Activated T-helper 17 cell treated with anti-CD3 and anti-CD28 coated beads, Interleukin-2, amount 50 U/mL, for 72 hours (primary cell): Measurements from ENCODE around the gene RRAS. TPM values are rescaled to one million over a fixed set of nuclear protein-coding genes. Genes with fewer than 3 reads are reported as not detected.

ENCODE experiments used
- ATAC-seq: fragments of 150-1000 bp; cut with Tn5 transposase; replicated peaks from 2 replicates; pipeline ENCODE4 v1.10.0; 2021; ENCODE audit warnings: mild to moderate bottlenecking, moderate library complexity
- H3K27ac Mint-ChIP-seq: one replicate; pipeline ENCODE4 v1.8.0; 2022; ENCODE audit warnings: mixed read lengths
- H3K27me3 Mint-ChIP-seq: one replicate; pipeline ENCODE4 v1.8.0; 2022; ENCODE audit warnings: mixed read lengths
- H3K36me3 Mint-ChIP-seq: one replicate; pipeline ENCODE4 v1.8.0; 2022; ENCODE audit warnings: low read depth, mild to moderate bottlenecking, mixed read lengths
- H3K4me1 Mint-ChIP-seq: one replicate; pipeline ENCODE4 v1.8.0; 2022; ENCODE audit warnings: mixed read lengths
- H3K4me3 Mint-ChIP-seq: one replicate; pipeline ENCODE4 v1.8.0; 2022; ENCODE audit warnings: mild to moderate bottlenecking, mixed read lengths
- H3K9me3 Mint-ChIP-seq: one replicate; pipeline ENCODE4 v1.8.0; 2022; ENCODE audit warnings: mixed read lengths
- total RNA-seq, 2 donors: library from RNA; stranded (reverse); gene quantifications; one replicate each; pipeline ENCODE4 v1.2.3, GENCODE V29; 2022

Gene RRAS
- total RNA-seq, 2 donors from 2014 or later = 7.6 to 14.3 TPM

DNA sequence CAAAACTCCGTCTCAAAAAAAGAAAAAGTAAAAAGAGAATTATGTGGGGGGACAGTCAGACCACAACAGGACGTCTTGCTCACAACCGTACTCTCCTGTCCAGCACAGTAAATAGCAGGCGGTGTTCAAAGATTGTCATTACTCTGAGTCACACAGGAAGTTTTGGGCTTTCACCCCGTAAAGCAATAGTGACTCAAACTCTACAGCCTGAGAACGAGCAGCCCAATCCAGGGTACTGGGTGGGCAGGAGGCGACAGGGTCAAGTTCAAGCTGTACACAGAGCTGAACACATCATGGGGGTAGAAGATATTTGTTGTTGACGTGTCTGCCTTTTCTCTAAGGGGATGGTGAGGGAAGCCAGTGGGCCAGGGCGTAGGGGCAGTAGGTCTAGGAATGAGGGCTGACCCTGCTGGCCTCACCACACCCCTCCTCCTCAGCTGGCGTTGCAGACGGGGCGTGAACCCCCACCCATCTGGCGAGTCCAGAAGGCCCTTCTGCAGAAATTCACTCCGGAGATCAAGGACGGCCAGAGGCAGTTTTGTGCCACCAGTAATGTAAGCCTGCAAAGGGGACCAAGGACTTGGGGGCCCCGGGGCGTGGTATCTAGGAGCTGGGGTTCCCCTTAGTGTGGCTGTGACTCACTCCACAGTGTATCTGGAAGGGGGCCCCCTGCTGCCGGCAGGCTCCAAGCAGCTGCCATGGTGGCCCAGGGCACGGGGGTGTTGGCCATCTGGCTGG, 25.7 kb downstream of the RRAS start:
- Mint-ChIP-seq H3K4me1 (peaks cover 13% of the 10 kb centered on the region), H3K27ac (peak overlapping the region; percentile 89), H3K9me3 (no peaks in the 10 kb centered on the region), H3K36me3 (peaks cover 72% of the 10 kb centered on the region), H3K27me3 (no peaks in the 10 kb centered on the region), H3K4me3 (peak overlapping the region; percentile 59)
- peak; percentile 97 for ATAC-seq

DNA sequence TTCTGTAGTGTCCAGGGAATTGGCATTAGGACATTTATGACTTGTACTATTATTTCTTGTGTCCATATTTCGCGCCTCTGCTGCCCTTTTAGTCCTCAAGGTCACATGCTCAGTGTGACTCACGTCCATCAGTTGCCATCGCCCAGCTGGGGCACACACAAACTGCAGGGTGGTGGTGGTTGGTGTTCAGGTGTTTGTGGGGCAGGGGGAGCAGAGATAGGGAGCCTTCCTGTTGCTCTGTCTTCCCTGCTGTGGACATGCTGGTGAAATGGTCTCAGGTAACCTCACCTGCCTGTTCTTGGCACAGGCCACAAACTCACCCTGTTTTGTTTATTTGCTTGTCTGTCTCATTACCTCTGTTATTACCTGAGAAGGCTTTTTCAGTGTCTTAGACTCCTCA, 26.6 kb downstream of the RRAS start:
- no peak for ATAC-seq
- Mint-ChIP-seq H3K27me3 (no peaks in the 10 kb centered on the region), H3K4me1 (peaks cover 13% of the 10 kb centered on the region), H3K9me3 (no peaks in the 10 kb centered on the region), H3K27ac (peak overlapping the region; percentile 89), H3K36me3 (peaks cover 73% of the 10 kb centered on the region), H3K4me3 (peak overlapping the region; percentile 59)

DNA sequence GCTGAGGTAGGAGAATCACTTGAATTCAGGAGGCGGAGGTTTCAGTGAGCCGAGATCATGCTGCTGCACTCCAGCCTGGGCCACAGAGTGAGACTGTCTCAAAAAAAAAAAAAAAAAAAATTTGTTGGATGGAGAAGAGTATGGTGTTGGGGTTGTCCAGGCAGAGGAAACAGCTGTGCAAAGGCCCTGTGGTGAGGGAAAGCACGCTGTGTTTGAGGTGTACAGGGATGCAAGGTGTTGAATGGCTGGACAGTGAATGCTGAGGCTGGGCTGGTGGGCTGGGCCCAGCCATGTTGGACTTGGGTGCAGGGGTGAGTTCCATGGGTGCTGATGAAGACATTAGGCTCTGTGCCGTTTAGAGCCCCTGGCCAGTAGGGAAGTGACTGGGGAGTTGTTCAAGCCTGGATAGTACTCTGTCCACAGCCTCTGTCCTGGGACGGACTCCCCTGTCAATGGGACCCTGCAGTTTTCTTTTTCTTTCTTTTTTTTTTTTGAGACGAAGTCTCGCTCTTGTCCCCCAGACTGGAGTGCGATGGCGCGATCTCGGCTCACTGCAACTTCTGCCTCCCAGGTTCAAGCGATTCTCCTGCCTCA, 30.3 kb downstream of the RRAS start:
- H3K36me3 Mint-ChIP-seq = peaks cover 57% of the 10 kb centered on the region
- H3K27ac Mint-ChIP-seq = no peak overlapping the region
- H3K4me3 Mint-ChIP-seq = no peak overlapping the region
- H3K27me3 Mint-ChIP-seq = no peaks in the 10 kb centered on the region
- no peaks in the 10 kb centered on the region for H3K9me3 Mint-ChIP-seq
- ATAC-seq = no peak
- H3K4me1 Mint-ChIP-seq = peaks cover 11% of the 10 kb centered on the region

DNA sequence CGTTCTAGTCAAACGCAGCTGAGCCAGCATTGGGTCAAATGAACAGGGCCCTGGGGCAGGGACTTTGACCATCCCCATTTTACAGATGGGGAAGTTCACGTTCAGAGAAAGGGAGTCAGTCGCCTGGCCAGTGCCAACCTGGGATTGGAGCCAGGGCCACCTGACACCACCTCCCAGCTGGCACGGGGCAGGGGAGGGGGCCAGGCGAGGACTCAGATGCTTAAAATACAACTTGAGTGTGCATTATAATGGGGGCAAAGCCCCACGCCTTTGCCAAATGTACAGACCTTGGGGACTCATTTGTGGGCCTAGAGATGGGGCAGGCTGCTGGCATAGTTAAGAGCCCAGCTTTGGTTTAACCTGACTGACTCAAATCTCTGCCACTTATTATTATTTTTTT, 34.3 kb downstream of the RRAS start:
- no peak overlapping the region for H3K4me3 Mint-ChIP-seq
- H3K4me1 Mint-ChIP-seq = no peaks in the 10 kb centered on the region
- H3K27me3 Mint-ChIP-seq = no peaks in the 10 kb centered on the region
- no peak for ATAC-seq
- no peak overlapping the region for H3K27ac Mint-ChIP-seq
- H3K36me3 Mint-ChIP-seq = peaks cover 71% of the 10 kb centered on the region
- H3K9me3 Mint-ChIP-seq = no peaks in the 10 kb centered on the region

DNA sequence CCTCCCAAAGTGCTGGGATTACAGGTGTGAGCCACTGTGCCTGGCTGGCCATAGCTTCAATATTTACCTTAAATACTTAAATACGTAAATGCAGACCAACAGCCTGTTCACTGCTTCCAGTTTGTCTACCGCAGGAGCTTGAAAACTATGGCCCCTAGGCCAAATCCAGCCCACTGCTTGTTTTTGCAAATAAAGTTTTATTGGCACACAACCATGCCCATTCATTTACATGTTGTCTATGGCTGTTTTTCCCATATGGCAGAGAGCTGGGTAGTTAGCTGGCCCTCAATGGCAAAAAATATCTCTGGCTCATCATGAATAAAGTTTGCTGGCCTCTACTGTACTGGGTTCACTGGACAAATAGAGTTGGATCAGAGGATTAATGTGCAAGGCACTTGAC, 37.1 kb downstream of the RRAS start:
- no peak for ATAC-seq
- Mint-ChIP-seq H3K36me3 (peaks cover 64% of the 10 kb centered on the region), H3K27ac (no peak overlapping the region), H3K4me3 (no peak overlapping the region), H3K4me1 (peaks cover 5% of the 10 kb centered on the region), H3K27me3 (no peaks in the 10 kb centered on the region), H3K9me3 (no peaks in the 10 kb centered on the region)

DNA sequence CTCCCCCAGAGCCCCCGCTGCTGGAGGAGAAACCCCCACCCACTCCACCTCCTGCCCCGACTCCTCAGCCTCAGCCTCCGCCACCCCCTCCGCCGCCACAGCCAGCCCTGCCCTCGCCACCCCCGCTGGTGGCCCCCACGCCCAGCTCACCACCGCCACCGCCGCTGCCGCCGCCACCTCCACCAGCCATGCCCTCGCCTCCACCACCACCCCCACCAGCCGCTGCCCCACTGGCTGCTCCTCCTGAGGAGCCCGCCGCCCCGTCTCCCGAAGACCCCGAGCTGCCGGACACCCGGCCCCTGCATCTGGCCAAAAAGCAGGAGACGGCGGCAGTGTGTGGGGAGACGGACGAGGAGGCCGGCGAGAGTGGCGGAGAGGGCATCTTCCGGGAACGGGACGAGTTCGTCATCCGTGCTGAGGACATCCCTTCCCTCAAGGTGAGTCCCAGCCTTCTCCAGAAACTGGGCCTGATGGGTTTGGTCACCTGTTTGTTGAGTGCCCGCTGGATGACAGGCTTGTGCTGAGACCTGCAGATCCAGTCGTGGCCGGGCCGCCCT, 38.4 kb downstream of the RRAS start:
- H3K27ac Mint-ChIP-seq = no peak overlapping the region
- H3K9me3 Mint-ChIP-seq = no peaks in the 10 kb centered on the region
- H3K4me3 Mint-ChIP-seq = no peak overlapping the region
- peaks cover 53% of the 10 kb centered on the region for H3K36me3 Mint-ChIP-seq
- H3K4me1 Mint-ChIP-seq = peaks cover 5% of the 10 kb centered on the region
- no peaks in the 10 kb centered on the region for H3K27me3 Mint-ChIP-seq
- no peak for ATAC-seq

DNA sequence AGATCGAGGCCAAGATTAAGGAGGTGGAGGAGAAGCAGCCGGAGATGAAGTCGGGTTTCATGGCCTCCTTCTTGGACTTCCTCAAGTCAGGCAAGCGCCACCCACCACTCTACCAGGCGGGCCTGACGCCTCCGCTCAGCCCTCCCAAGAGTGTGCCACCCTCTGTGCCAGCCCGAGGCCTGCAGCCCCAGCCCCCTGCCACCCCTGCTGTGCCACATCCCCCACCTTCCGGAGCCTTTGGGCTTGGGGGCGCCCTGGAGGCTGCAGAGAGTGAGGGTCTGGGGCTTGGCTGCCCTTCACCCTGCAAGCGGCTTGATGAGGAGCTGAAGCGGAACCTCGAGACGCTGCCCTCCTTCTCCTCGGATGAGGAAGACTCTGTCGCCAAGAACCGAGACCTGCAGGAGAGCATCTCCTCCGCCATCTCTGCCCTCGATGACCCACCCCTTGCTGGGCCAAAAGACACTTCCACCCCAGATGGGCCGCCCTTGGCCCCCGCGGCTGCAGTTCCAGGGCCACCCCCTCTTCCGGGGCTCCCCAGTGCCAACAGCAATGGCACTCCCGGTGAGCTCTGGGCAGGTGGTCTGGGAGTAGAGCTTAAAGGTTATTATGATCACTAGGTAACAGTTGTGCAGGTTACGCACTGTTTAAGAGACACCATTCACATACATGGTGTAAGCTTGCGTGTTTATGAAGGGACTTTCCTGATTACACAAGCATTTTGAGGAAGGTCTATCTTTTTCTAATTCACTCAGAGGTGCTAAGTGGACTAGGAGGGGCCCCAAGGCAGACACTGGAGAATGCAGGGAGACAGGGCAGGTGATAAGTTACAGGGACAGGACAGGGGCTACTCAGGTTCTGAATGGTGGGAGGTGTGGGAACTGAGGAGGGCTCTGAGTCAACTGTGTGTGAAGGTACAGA, 40.3 kb downstream of the RRAS start:
- no peaks in the 10 kb centered on the region for H3K9me3 Mint-ChIP-seq
- no peak for ATAC-seq

DNA sequence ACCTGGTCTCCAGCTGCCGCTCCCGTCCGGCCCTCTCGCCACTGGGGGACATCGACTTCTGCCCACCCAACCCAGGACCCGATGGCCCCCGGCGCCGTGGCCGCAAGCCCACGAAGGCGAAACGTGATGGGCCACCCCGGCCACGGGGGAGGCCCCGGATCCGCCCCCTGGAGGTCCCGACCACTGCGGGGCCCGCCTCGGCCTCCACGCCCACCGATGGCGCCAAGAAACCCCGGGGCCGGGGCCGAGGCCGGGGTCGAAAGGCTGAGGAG, 42.3 kb downstream of the RRAS start:
- Mint-ChIP-seq H3K9me3 (no peaks in the 10 kb centered on the region), H3K4me1 (peaks cover 19% of the 10 kb centered on the region), H3K36me3 (peaks cover 57% of the 10 kb centered on the region), H3K4me3 (no peak overlapping the region), H3K27ac (no peak overlapping the region), H3K27me3 (no peaks in the 10 kb centered on the region)
- ATAC-seq = no peak

More for the DNA sequence above, 40.3 kb downstream of the RRAS start:
- H3K4me1 Mint-ChIP-seq = peaks cover 5% of the 10 kb centered on the region
- peaks cover 51% of the 10 kb centered on the region for H3K36me3 Mint-ChIP-seq
- H3K27me3 Mint-ChIP-seq = no peaks in the 10 kb centered on the region
- no peak overlapping the region for H3K4me3 Mint-ChIP-seq
- peak overlapping the region; percentile 84 for H3K27ac Mint-ChIP-seq

DNA sequence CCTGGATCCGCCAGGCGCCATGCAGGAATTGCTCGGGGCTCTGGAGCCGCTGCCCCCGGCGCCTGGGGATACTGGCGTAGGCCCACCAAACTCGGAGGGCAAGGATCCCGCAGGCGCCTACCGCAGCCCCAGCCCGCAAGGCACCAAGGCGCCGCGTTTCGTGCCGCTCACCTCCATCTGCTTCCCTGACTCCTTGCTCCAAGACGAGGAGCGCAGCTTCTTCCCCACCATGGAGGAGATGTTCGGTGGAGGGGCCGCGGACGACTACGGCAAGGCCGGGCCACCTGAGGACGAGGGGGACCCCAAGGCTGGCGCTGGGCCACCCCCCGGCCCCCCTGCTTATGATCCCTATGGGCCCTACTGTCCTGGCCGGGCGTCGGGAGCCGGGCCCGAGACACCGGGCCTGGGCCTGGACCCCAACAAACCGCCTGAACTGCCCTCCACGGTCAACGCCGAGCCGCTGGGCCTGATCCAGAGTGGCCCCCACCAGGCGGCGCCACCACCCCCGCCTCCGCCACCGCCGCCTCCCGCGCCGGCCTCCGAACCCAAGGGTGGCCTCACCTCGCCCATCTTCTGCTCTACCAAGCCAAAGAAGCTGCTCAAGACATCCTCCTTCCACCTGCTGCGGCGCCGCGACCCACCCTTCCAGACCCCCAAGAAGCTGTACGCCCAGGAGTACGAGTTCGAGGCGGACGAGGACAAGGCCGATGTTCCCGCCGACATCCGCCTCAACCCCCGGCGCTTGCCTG, 42.8 kb downstream of the RRAS start:
- Mint-ChIP-seq H3K27ac (no peak overlapping the region), H3K36me3 (peaks cover 56% of the 10 kb centered on the region), H3K4me1 (peaks cover 22% of the 10 kb centered on the region), H3K4me3 (no peak overlapping the region), H3K9me3 (no peaks in the 10 kb centered on the region), H3K27me3 (no peaks in the 10 kb centered on the region)
- no peak for ATAC-seq

DNA sequence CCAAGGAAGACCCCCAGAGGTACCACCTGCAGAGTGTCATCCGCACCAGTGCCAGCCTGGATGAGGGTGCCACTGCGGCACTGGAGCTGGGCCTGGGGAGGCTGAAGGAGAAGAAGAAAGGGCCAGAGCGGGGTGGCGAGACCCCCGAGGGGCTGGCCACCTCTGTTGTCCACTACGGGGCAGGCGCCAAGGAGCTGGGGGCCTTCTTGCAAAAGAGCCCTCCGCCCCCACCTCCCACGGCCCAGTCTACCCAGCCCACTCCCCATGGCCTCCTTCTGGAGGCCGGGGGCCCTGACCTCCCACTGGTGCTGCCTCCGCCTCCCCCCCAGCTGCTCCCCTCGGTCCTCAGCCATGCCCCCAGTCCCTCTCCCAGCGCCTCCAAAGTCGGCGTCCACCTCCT, 43.5 kb downstream of the RRAS start:
- Mint-ChIP-seq H3K27ac (no peak overlapping the region), H3K4me3 (no peak overlapping the region), H3K4me1 (peaks cover 22% of the 10 kb centered on the region), H3K27me3 (no peaks in the 10 kb centered on the region), H3K9me3 (no peaks in the 10 kb centered on the region), H3K36me3 (peaks cover 50% of the 10 kb centered on the region)
- ATAC-seq = no peak

DNA sequence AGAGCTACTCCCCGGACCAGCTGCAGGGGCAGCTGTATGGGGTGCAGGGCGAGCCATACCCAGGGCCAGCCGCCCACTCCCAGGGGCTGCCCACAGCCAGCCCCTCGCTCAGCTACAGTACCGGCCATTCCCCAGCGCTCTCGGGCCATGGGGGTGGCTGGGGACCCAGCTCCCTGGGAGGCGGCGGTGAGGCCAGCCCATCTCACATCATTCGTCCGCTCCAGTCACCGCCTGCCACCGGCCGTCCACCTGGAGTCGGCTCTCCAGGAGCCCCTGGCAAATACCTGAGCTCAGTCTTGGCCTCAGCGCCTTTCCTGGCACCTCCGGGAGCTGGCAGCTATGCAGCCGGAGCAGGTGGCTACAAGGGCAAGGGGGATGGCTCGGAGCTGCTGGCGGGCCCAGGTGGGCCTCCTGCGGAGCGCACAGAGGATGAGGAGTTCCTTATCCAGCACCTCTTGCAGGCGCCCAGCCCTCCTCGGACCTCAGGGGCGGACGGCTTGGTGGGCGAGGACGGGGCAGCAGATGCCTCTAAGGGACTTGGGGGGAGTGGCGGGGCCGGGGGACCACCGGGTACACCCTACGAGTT, 44.0 kb downstream of the RRAS start:
- no peak for ATAC-seq
- no peaks in the 10 kb centered on the region for H3K9me3 Mint-ChIP-seq

DNA sequence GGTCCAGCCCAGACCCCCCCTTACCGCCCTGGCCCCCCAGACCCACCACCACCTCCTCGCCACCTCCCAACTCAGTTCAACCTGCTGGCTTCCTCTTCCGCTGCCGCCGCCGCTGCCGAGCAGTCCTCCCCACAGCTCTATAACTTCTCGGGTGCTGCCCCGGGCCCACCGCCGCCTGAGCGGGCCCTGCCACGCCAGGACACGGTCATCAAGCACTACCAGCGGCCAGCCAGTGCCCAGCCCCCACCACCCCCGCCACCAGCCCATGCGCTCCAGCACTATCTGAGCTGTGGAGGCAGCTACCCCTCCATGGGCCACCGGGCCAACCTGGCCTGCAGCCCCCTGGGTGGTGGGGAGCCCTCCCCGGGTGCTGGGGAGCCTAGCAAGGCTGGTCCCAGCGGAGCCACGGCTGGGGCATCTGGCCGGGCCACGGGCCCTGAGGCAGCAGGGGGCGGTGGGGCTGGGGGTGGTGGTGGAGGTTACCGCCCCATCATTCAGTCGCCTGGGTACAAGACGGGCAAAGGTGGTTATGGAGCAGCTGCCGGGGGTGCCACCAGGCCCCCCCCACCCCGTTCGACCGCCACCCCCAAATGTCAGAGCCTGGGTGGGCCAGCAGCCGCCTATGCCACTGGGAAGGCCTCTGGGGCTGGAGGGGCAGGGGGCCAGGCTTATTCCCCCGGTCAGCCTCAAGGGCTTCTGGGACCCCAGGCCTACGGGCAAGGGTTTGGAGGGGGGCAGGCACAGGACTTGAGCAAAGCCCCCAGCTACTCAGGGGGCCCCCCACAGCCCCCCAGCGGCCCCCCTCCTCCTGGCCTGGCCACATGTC, 44.7 kb downstream of the RRAS start:
- Mint-ChIP-seq H3K4me3 (no peak overlapping the region), H3K27ac (no peak overlapping the region)

More for the DNA sequence above, 44.0 kb downstream of the RRAS start:
- peaks cover 45% of the 10 kb centered on the region for H3K36me3 Mint-ChIP-seq
- no peak overlapping the region for H3K27ac Mint-ChIP-seq
- H3K4me1 Mint-ChIP-seq = peaks cover 22% of the 10 kb centered on the region
- no peak overlapping the region for H3K4me3 Mint-ChIP-seq
- no peaks in the 10 kb centered on the region for H3K27me3 Mint-ChIP-seq

More for the DNA sequence above, 44.7 kb downstream of the RRAS start:
- no peak for ATAC-seq
- H3K9me3 Mint-ChIP-seq = no peaks in the 10 kb centered on the region
- H3K27me3 Mint-ChIP-seq = no peaks in the 10 kb centered on the region
- H3K36me3 Mint-ChIP-seq = peaks cover 38% of the 10 kb centered on the region
- peaks cover 22% of the 10 kb centered on the region for H3K4me1 Mint-ChIP-seq
